Osteocyte (in vitro differentiated cells): ENCODE data around the gene ROBO4. TPM values are rescaled to one million over a fixed set of nuclear protein-coding genes. Genes with fewer than 3 reads are reported as not detected.

Source experiments
- DNase-seq: peaks from one replicate; pipeline ENCODE4 v3.0.0; 2021; ENCODE audit warnings: mixed read lengths; ENCODE audit not compliant: unreplicated experiment; ENCODE audit errors: extremely low spot score
- H3K27ac Mint-ChIP-seq: one replicate; pipeline ENCODE4 v1.8.0; 2021; ENCODE audit warnings: mild to moderate bottlenecking, mixed read lengths; ENCODE audit not compliant: unreplicated experiment
- H3K27me3 Mint-ChIP-seq: one replicate; pipeline ENCODE4 v1.8.0; 2021; ENCODE audit warnings: mixed read lengths; ENCODE audit not compliant: unreplicated experiment
- H3K36me3 Mint-ChIP-seq: one replicate; pipeline ENCODE4 v1.8.0; 2021; ENCODE audit warnings: mixed read lengths; ENCODE audit not compliant: unreplicated experiment
- H3K4me1 Mint-ChIP-seq: one replicate; pipeline ENCODE4 v1.8.0; 2021; ENCODE audit warnings: mixed read lengths; ENCODE audit not compliant: unreplicated experiment
- H3K4me3 Mint-ChIP-seq: one replicate; pipeline ENCODE4 v1.8.0; 2021; ENCODE audit warnings: mild to moderate bottlenecking, moderate library complexity, mixed read lengths; ENCODE audit not compliant: unreplicated experiment
- H3K9me3 Mint-ChIP-seq: one replicate; pipeline ENCODE4 v1.8.0; 2021; ENCODE audit warnings: mixed read lengths; ENCODE audit not compliant: unreplicated experiment
- total RNA-seq: library from RNA; stranded (reverse); gene quantifications from 2 replicates; pipeline ENCODE4 v1.2.1, GENCODE V29; 2021
- TF ChIP-seq, protein P1 (sequence below): fragments of 200-600 bp; sonication (generic); IDR thresholded peaks from 2 replicates; pipeline ENCODE4 v1.5.0; 2021; ENCODE audit warnings: antibody characterized with exemption, mild to moderate bottlenecking, moderate library complexity

ROBO4 gene
- total RNA-seq, 1 donor from 2014 or later, result 0.56 TPM

DNA sequence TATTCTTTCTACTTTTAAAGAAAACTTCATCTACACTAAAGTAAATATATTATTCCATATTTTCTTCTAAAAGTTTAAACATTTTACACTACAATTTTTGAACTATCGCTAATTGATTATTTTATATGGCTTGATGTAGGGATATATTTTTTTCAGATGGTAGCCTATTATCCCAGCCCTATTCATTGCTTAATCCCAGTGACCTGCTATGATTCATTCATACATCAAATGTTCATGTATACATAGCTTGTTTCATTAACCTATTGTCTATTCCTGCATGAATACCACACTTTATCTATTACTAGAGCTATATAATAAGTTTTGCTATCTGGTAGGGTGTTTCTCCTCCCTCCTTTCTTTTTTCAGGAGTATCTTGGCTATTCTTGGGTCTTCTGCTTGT, 5.0 kb upstream of the ROBO4 start:
- peaks cover 31% of the 10 kb centered on the region for H3K4me1 Mint-ChIP-seq
- TF ChIP-seq, protein P1, sequence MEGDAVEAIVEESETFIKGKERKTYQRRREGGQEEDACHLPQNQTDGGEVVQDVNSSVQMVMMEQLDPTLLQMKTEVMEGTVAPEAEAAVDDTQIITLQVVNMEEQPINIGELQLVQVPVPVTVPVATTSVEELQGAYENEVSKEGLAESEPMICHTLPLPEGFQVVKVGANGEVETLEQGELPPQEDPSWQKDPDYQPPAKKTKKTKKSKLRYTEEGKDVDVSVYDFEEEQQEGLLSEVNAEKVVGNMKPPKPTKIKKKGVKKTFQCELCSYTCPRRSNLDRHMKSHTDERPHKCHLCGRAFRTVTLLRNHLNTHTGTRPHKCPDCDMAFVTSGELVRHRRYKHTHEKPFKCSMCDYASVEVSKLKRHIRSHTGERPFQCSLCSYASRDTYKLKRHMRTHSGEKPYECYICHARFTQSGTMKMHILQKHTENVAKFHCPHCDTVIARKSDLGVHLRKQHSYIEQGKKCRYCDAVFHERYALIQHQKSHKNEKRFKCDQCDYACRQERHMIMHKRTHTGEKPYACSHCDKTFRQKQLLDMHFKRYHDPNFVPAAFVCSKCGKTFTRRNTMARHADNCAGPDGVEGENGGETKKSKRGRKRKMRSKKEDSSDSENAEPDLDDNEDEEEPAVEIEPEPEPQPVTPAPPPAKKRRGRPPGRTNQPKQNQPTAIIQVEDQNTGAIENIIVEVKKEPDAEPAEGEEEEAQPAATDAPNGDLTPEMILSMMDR, result no peak
- H3K27me3 Mint-ChIP-seq, result no peaks in the 10 kb centered on the region
- no peak overlapping the region for H3K27ac Mint-ChIP-seq
- H3K36me3 Mint-ChIP-seq, result no peaks in the 10 kb centered on the region
- no peak overlapping the region for H3K4me3 Mint-ChIP-seq
- DNase-seq, result no peak
- H3K9me3 Mint-ChIP-seq, result no peaks in the 10 kb centered on the region

DNA sequence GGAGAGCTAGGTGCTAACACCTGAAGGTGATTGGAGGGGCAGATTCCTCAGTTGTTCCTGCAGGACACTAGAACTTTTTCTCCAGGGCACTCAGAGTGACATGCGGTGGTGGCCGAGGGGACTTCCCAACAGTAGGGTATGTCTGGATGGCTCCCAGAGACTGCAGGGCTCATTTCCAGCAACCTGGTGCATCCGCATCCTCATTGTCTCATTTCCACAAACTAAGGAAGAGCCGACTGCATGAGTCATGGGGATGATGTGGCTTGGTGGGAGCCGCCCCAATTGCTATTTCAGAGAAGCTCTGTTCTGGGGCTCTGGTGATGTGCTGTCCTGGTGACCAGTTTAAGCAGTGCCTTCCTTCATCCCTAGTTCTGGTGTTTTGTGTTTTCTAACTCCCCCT, 2.8 kb upstream of the ROBO4 start:
- H3K4me1 Mint-ChIP-seq, result peaks cover 35% of the 10 kb centered on the region
- no peaks in the 10 kb centered on the region for H3K27me3 Mint-ChIP-seq
- H3K4me3 Mint-ChIP-seq, result no peak overlapping the region
- DNase-seq, result peak; percentile 53
- TF ChIP-seq, protein P1, result no peak
- H3K9me3 Mint-ChIP-seq, result no peaks in the 10 kb centered on the region
- H3K27ac Mint-ChIP-seq, result peak overlapping the region; percentile 32
- H3K36me3 Mint-ChIP-seq, result no peaks in the 10 kb centered on the region

DNA sequence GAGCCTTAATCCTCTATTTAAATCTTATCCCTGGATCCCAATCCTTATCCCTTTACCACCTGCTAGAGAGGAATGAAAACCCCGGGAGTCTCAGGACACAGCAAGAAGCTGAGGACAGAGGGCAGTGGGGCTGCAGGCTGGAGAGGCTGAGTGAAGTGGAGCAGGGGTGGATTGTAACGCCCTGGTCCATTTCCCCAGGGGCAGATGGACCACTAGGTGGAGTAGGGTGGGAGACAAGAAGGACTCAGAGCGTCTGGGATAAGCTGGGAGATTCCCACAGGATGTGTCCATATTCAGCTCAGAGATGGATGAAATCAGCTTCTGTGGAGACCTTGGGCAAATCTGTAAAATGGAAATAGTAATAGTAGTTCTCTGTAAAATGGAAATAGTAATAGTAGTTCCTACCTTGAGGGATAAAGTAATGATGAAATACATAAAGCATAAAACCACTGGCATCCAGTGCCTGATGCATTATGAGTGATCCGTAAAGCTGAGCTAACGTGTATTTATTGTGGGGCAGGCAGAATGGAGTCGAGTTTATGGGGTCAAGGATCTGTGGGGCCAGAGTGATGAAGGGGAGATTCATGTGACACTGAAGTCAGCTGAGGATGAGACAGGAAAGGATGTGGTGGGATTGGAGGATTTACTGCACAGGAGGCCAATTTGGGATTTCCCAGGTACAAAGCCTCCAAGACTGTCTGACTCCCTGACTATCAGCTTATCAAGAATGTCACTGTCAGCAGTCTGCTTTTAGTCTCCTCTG, 1.9 kb upstream of the ROBO4 start:
- Mint-ChIP-seq H3K9me3 (no peaks in the 10 kb centered on the region), H3K27ac (peak overlapping the region; percentile 92), H3K4me1 (peaks cover 35% of the 10 kb centered on the region), H3K27me3 (no peaks in the 10 kb centered on the region), H3K36me3 (no peaks in the 10 kb centered on the region), H3K4me3 (no peak overlapping the region)
- DNase-seq, result peak; percentile 69
- TF ChIP-seq, protein P1, result no peak

DNA sequence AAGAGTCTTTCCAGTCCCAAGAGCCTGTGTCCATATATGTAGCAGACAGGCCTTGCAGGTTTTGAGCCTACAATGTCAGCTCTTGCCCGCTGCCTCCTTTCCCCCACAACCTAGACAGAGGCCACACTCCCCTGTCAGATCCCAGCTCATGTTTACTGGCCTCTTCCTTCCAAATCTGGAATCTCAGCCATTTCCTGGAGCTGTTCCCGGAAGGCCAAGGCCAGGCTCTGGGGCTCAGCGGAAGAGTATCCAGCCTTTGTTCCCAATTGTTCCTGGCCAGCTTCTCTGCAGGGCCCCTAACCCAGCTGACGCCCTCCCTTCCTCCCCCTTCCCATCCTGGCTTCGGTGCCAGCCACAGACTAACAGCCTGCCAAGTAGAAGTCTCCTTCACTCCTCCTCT, 1.0 kb upstream of the ROBO4 start:
- DNase-seq, result peak; percentile 72
- Mint-ChIP-seq H3K36me3 (no peaks in the 10 kb centered on the region), H3K27ac (peak overlapping the region; percentile 92), H3K9me3 (no peaks in the 10 kb centered on the region), H3K4me1 (peaks cover 35% of the 10 kb centered on the region), H3K4me3 (no peak overlapping the region), H3K27me3 (no peaks in the 10 kb centered on the region)
- TF ChIP-seq, protein P1, result no peak

DNA sequence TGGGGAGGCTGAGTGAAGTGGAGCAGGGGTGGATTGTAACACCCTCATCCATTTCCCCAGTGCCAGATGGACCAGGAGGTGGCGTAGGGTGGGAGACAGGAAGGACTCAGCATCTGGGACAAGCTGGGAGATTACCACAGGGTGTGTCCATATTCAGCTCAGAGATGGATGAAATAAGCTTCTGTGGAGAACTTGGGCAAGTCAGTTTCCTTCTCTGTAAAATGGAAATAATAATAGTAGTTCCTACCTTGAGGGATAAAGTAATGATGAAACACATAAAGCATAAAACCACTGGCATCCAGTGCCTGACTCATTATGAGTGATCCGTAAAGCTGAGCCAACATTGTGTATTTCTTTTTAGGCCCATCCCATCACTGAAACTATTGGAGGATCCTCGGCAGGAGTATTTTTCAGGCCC, 607 bp upstream of the ROBO4 start:
- H3K27me3 Mint-ChIP-seq, result no peaks in the 10 kb centered on the region
- DNase-seq, result peak; percentile 48
- no peaks in the 10 kb centered on the region for H3K9me3 Mint-ChIP-seq
- no peaks in the 10 kb centered on the region for H3K36me3 Mint-ChIP-seq
- H3K4me1 Mint-ChIP-seq, result peaks cover 35% of the 10 kb centered on the region
- H3K4me3 Mint-ChIP-seq, result no peak overlapping the region
- H3K27ac Mint-ChIP-seq, result peak overlapping the region; percentile 92
- TF ChIP-seq, protein P1, result no peak
